GM18858 (cell line): Measurements from ENCODE around the gene FBXO3.

Experiments
- ATAC-seq: cut with Tn5 transposase; IDR thresholded peaks from one replicate; pipeline ENCODE4 v1.9.1; 2021; ENCODE audit not compliant: unreplicated experiment

Gene FBXO3

DNA sequence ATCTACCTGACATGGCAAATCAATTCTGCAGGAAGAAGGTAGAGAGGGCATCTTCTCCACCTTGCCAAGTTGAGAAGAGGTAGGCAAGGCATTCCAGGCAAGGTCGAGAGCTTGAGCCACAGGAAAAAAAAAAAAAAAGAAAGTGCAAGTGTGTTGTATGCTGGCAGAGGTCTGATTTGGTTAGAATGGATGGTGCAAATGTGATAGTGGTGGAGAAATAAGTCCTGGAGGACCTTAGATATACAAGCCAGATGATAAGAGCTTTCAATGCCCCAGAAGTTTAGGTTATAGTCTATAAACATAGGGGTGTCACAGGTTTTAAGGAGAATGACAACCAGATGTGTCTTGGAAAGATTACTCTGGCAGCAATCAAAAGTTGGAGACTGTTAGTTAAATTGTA lies 1.4 kb downstream of the FBXO3 start:
- ATAC-seq: no peak

DNA sequence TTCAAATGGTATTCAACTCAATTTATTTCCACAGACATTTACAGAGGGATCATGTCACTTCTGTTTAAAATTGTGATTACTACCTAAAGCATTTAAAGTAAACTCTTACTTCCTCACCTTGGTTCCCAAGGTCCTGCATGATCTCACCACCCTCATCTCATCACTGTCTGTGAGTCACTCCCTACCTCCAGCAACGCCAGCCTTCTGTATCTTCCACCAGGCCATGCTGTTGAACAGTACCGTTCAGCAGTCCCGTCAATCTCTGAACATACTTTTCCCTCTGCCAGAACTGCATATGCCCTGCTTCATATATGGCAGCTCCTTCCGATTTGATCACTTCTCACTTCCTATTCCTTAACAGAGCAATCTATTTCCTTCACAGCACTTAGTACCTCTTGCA lies 2.0 kb downstream of the FBXO3 start:
- no peak for ATAC-seq

DNA sequence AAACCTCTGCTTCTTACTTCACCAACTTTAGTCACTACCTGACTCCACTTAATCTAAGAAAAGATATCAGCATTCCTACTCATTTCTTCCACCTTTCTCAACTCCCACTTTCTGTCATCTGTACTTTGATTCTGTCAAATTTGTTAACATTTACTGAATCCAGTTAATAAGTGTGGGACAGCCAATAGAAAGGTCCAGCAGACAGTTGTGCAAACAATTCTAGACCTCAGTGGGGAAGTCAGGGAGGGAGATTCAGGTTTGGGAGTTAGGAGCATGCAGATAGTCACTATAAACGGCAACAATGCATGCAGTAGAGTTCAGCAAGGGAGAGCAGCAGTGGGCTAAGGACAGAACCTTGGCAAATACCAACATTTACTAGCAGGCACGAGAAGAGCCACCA lies 4.1 kb downstream of the FBXO3 start:
- ATAC-seq: no peak

DNA sequence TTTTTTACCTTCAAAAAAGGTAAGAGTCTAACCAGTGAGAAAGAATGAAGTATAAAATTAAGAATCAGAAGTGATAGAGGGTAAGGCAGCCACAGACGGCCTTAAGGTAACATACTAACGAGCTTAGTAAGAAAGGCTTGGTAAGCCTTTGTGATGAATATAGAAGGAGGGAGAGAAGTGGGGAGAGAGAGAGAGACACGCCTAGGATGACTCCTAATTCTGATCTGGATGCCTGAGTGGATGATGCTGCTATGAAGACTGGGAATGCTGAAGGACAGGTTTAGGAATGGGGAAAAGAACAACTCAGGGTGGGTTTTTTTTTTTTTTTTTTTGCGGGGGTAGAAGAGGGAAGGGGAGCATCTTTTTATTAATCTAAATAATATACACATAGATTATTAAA lies 4.8 kb downstream of the FBXO3 start:
- no peak for ATAC-seq

DNA sequence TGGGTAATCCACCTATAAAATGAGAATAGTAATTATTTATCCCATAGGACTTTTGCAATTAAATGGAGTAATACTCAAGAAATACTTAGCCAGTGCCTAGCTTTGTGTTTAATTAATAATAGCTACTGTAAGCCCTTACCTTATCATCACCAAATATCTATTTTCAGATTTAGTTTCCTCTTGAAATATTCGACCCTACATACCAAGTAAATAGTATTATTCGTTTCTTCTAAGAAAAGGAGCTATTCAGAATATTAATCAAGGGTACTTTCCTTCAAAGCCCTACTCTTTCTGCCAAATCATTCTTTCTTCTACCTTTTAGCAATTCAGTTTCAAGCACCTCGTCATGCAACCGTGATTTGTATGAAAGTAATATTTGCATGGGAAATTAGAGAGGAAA lies 6.7 kb downstream of the FBXO3 start:
- no peak for ATAC-seq

DNA sequence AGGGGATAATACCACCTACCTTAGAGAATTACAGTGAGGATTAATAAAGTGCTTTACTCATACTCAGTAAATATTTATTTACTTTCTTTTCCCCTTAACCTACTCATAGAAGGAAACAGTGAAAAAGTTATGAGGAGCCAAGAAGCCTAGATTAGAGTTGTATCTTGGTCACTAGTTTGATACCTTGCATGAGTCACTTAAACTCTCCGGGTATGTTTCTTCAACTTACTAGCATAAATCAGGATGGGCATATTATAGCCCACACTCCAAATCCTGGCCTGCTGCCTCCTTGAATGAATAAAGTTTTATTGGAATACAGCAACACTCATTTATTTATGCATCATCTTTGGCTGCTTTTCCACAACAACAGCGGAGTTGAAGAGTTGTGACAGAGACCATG lies 8.2 kb downstream of the FBXO3 start:
- ATAC-seq: no peak

DNA sequence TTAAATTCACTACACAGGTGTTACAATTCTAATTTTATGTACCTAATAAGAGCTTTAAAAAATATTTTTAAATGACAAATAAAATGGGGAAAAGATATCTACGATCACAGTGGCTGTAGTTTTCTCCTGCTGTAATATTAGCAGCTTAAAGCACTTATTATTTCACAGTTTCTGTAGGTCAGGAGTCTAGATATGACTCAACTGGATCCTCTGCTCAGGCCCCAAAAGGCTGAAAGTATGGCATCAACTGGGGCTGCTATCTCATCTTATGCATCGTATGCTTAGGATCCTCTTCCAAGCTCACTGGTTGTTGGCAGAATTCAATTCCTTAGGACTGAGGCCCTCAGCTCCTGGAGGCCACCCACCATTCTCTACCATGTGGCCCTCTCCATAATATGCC lies 12.8 kb downstream of the FBXO3 start:
- peak; percentile 80 for ATAC-seq

DNA sequence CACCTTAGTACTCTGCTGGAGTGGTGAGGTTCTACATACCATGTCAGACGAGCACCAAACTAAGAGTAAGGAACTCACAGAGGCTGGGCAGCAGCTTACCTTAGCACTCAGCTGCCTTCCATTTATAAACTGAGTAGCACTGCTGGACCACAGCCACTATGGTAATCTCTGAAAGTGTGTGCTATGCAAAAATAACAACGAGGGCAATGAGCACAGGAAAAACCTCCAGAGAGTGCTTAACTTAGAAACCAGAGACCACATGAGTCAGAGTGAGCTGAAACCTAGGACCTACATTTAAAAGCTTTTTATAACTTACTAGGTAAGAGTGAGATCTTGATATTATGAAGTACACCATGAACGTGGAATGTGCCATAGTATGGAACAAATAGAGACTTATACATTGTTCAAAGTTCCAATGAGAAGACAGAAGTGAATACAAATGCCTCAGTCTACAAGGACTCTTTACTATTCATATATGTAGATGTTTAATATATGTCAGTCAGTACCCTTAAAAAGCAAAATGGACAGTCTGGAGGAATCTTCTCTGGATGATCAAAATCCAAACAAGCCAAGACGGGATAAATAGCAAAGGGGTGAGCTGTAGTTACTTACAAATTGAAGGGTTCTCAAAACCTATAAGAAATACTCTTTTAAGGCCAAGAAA lies 20.9 kb downstream of the FBXO3 start:
- peak; percentile 99 for ATAC-seq

DNA sequence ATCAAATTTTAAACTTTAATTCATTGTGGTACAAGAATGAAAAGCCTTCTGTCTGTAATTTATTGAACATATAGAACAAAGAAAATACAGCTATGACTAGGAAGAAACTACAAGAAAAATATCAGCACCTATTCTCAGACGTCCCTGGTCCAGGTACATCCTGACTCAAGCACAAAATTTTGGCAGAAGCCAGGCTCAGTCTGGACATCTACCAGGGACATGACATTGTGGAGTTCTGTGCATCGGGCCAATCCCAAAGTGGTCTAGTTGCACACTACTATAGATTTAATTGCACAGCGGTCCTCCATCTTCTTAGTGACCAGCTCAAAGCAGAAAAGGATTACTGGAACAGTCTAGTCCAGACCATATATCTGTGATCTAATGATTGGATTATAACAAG lies 22.4 kb downstream of the FBXO3 start:
- no peak for ATAC-seq

- no peak for ATAC-seq
Measured at GRCh38 chr11:33747979-33748378, 26.3 kb downstream of the FBXO3 start.

DNA sequence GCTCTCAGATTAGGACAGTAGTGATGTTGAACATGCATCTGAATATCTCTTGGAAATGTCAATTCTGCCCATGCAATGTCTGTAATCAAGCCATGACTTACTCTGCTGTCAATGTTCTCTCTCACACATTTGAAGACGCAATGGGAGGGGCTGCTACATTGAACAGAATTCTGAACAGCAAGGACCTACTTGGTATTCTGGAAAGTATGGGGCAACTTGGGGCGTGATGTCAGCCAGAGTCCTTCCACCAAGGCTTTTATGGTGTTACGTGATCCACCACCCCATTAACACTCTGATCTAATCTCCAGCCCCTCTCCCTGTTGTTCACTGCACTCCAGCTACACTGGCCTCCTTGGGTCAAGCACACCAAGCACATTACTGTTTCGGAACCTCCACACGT lies 31.0 kb downstream of the FBXO3 start:
- no peak for ATAC-seq

- no peak for ATAC-seq
Measured at GRCh38 chr11:33742249-33742851, 32.0 kb downstream of the FBXO3 start.

GRCh38 chr11:33741806-33742205 lies 32.5 kb downstream of the FBXO3 start:
- no peak for ATAC-seq

DNA sequence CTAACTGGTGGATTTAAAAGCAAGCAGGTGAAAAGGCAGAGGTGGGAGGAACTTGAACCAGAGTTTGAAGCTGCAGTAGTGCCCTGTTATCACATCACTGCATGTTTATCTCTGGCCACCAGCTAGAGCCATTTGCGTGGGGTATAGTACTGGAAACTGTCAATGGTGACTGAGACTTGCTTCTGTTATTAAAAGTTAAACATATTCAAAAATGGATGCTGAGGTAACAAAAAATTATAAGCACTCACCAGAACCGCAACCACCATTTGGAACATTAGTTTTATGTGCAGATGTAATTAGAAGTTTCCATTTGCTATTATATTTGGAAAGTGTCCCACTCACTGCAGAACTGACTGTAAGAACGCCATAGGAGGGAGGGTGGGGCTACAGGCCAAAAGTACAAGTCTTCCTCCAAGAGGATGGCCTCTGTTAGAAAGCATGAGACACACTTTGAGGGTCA lies 36.9 kb downstream of the FBXO3 start:
- no peak for ATAC-seq

DNA sequence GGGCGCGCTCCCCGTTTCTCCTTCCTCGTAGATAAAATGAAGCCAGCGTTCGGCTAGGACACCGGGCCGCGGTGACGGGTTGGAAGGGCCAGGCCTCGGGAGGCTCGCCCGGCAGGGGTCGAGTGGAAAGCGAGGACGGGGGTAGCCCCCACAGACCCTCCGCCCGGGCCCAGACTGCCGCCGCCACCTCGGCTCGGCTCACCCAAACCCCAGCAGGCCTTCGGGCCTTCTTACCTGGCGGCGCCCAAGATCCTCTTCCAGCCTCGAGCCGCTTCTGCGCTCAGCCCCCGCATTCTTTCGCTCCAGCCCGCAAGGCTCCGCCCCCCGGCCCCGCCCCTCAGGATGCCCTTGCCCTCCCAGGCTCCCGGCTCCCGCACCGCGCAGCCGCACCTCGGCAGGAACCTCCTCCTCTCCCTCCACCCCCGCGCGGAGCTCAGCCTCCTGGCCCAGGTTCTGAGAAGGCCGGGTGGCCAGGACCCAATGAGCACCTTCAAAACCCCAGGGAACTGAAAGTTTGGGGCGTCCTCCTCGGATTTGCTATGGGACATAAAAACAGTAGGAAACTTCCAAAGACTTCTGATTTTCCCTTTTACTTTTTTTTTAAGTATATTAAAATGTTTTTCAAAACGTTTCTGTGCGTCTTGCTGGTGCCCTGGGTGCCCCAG lies 38.0 kb downstream of the FBXO3 start, which contains the start of gene CD59:
CD59 (minus strand) TSS at position 276 of the 665 bp plus-strand sequence. CDS start 13,978 bp downstream, outside the sequence.
- no peak for ATAC-seq

GRCh38 chr11:33735271-33736147 lies 38.8 kb downstream of the FBXO3 start:
- peak; percentile 38 for ATAC-seq

DNA sequence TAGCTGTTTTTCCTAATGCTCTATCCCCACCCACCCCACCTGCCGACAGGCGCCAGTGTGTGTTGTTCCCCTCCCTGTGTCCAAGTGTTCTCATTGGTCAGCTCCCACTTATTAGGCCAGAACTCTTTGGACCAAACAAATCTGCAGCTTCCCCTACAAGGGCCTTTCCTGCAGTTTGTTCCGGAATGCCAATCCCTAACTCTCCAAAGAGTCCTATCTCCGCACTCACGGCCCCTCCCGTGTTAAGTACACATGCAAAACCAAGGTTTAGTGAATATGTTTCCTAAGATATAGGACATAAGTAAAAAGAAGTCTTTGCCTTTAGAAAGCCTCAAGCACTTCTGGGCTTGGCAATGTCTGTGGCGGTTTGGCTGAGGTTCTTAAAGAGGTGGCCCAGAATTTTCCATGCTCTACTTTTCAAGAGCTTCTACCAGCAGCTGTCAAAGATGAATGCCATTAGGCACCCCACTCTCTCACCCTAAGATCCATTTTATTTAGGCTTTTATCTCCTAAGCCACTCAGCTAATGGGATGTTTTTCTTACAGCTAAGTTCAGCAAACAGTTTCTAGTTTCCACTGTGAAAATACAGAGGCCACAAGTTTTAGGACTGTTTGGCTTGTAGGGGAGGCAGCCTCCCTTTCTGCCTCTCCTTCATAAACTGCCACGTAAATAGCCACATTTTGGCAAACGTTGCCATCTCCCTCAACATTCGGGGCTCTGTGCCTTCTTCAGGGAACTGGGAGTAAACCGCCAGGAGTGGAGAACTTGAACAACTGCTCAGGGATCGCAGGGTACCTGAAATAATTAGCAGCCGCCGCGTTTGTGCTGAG lies 39.7 kb downstream of the FBXO3 start:
- no peak for ATAC-seq

GRCh38 chr11:33733980-33734379 lies 40.3 kb downstream of the FBXO3 start:
- ATAC-seq: no peak

DNA sequence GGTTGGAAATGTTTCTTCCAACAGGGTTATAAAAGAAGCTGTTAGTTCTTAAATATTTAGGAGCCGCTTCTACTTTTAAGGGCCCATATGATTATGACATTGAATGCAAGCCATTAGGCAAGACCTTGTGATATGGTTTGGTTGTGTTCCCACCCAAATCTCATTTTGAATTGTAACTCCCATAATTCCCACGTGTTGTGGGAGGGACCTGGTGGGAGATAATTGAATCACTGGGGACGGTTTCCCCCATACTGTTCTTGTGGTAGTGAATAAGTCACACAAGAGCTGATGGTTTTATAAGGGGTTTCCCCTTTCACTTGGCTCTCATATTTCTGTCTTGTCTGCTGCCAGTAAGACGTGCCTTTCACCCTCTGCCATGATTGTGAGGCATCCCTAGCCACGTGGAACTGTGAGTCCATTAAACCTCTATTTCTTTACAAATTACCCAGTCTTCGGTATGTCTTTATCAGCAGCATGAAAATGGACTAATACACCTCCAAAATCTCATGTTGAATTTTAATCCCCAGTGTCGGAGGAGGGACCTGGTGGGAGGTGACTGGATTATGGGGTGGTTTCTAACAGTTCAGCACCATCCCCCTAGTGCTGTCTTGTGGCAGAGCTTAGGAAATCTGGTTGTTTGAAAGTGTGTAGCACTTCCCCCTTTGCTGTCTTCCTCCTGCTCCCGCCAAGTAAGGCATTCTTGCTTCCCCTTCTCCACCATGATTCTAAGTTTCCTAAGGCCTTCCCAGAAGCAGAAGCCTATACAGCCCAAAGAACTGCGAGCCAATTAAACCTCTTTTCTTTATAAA lies 42.4 kb downstream of the FBXO3 start:
- ATAC-seq: no peak

GRCh38 chr11:33730716-33731115 lies 43.6 kb downstream of the FBXO3 start:
- no peak for ATAC-seq
